ENCODE results near the gene GPR143. TPM values are rescaled to one million over a fixed set of nuclear protein-coding genes. Genes with fewer than 3 reads are reported as not detected.
A peak's percentile ranks its signal among the peaks of the same experiment; 100 is the strongest.
"Not testable (repeated sequence)": the region's sequence is repeated elsewhere in the genome, so short reads cannot be mapped to it uniquely, and the experiment has no call there.

The GPR143 gene
- total RNA-seq, 1 donor from 2014 or later = 1.2 TPM

DNA sequence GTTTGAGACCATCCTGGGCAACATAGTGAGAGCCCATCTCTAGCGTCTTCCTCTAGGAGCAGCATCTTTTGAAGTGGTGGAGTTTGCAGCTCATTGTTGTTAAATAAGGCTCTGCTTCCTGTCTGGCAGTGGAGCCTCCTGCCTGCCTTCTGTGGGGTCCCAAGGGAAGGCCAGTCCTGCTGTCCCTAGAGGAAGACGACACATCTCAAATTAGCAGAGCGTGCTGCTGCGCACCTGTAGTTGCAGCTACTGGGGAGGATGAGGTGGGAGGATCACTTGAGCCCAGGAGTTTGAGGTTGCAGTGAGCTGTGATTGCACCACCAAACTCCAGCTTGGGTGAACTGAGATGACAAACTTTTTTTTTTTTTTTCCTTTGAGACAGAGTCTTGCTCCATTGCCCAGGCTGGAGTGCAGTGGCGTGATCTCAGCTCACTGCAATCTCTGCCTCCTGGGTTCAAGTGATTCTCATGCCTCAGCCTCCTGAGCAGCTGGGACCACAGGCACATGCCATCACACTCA, 2.7 kb upstream of the GPR143 start:
- DNase-seq = not testable (repeated sequence)

DNA sequence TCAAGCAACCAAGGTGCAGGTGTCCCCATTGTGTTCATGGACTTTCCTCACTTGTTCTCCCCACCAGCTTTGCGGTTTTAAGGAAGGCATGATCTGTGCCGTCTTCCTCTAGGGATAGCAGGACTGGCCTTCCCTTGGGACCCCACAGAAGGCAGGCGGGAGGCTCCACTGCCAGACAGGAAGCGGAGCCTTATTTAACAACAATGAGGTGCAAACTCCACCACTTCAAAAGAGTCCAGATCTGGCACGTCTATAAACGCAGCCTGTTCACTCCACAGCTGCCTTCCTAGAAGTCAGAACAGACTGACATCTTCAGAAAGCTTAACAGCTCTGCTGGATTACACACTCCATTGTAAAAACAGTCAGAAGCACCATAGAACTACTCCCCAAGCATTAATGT, 1.7 kb upstream of the GPR143 start:
- no peak for DNase-seq

DNA sequence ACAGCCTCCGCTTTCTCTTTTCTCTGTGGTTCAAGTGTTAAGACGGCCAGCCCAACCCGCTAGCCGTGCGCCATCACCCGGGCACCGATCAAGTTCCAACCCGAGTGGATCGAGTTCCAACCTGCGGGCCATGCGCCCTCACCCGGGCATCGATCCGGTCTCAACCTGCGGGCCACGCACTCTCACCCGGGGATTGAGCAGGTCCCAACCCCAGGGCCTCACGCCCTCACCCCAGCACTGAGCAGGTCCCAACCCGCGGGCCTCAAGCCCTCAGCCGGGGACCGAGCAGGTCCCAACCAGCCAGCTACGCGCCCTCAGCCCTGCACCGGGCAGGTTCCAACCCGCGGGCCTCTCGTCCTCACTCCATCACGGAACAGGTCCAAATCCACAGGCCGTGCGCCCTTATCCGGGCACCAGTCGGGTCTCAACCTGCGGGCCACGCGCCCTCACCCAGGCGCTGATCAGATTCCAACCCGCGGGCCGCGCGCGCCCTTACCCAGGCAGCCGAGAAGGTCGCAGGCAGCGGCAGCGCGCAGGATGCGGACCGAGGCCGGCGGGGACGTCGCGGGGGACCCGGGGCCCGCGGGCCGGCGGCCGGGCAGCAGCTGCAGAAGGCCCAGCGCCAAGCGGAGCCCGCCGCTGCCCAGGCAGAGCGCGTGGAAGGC, 443 bp downstream of the GPR143 start:
- no peak for DNase-seq

DNA sequence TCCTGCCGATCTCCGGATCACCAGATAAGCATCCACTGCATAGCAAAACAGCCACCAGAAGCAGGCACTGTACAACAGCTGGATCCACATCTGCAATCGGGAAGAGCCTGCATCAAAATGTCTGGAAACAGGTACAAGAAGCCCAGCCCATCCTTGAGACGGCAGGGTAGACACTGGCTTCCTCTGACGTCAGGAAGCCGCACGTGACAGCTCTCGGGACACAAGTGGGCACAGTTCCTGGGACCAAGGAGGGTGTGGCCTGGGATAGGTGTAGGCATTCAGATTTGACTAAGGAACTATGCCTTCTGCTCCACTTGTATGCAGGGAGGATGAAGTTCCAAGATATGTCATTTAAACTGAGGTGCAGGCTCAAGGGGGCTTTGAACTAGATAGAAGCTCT, 6.3 kb downstream of the GPR143 start:
- DNase-seq = no peak

DNA sequence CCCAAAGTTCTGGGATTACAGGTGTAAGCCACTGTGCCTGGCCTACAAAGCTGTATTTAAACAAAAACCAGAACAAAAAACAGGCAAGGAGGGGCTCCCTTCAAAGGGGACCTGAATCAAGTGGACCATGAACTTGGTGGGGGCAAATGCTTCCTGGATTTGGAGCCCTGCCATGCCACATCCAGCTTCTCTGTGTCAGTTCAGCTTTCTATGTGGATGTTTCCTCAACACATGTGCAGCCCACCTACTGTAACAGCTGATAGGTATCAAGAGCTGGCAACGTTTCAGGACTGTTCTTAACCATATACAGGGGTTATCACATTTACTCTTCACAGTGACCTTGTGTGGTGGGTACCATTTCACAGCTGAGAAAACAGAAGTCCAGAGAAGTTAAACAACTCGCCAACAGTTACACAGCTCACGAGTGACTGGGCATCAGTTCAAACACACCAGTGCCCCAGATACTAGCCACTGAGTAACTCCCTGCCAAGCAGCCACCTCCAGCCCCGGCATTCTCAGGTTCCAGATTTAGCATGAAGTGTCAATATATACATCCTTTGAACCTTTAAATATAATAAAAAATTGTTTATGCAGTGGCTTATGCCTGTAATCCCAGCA, 7.5 kb downstream of the GPR143 start:
- DNase-seq = no peak

DNA sequence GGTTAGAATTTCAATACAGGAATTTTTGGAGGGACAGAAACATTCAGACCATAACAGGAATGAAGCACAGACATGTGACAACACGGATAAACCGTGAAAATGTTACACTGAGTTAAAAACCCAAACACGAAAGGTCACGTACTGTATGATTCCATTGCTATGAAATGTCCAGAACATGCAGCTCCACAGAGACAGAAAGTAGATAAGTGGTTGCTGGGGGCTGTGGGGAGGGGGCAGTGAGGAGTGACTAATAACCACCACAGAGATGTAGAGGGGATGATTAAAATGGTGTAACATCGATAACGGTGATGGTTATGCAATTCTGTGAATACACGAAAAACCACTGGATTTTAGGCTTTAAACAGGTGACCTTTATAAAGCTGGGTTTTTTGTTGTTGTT, 8.3 kb downstream of the GPR143 start:
- no peak for DNase-seq

DNA sequence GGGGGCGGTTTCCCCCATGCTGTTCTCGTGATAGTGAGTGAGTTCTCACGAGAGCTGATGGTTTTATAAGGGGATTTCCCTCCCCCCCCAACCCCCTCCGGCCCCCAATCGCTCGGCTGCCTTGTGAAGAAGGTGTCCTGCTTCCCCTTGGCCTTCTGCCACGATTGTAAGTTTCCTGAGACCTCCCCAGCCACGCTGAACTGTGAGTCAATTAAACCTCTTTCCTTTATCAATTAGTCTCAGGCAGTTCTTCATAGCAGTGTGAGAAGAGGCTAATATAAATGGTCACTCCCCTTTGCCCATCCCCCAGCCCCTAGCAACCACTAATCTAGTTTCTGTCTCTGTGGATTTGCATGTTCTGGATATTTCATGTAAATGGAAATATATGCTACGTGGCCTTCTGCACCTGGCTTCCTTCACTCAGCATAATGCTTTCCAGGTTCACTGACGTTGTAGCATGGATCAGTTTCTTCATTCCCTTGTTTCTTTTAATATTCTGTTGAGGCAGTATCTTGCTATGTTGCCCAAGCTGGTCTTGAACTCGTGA, 16.4 kb downstream of the GPR143 start:
- DNase-seq = no peak

DNA sequence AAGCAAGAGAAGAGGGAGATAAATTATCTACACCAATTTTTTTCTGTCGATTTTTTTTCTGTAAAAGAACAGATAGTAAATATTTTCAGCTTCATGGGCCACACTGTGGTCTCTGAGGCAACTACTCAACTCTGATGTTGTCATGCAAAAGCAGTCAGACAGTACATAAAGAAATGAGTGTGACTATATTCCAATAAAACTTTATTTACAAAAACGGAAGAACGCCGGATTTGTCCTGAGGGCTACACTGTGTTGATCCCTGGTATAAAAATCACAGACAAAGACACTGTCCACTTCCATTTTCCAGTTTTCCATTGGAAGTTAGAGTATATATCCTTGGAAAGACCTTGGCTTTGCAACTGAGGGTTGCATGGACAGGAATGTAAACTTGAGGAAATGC, 18.0 kb downstream of the GPR143 start:
- DNase-seq = no peak

DNA sequence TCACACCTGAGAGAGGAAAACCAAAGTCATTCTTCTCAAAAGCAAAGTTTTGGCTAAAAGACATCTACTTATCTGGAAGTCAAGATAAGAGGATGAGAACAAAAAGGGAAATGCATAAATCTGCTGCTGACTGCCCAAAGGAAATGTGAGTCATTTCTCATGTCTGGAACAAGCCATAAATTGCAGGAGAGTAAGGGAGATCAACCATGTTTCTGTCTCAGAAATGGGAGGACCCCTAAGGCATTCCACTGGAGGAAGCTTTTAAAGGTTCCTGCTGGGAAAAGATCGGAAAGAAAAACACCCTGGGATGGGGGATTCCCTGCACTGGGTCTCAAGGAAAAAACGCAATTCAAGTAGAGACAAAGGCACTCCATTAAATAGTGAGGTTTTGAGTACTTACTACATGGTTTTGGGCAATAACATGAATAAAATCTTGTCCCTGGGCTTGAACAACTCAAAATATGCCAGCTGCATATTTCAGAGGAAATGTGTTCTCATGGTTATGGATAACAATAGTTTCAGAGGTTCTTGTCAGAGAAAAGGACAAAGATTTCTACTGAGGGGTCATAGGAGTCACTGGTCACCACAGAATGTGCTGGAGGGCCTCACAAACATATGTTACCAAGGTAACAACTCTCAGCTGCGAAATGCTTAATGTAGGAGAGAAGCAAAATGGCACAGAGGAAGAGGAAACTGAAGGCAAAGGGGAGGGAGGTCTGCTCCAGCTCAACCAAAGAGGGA, 19.3 kb downstream of the GPR143 start:
- DNase-seq = no peak

DNA sequence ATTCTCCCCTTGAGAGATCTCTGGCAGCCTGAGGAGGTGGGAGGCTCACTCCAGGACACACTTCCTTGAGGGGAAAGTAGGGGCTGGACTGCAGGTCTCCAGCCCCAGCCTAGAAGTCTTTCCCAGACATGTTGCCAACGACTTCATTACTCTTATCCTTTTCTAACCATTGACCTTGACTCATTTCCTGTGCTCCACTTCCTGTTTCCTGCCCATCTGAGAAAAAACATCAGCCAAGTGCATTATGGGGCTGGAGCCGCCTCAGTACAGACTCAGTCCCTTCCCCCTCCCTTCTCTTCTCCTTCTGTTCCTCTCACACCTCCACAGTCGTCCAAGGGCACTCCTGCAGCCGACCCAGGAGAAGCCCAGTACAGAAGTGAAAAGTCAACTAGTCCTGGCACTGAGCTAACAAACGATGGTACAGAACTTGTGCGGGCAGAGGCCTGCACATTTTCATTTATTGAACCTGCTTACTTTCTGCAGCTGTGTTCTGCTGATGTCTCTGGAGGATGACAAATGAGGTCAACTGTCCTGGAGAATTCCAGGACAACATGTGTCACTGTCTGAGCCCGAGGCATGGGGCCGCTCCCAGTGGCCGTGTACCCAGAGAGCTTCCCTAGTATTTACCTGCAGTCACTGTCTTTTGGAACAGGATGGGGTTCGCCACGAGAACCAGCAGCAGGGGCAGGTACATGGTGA, 20.1 kb downstream of the GPR143 start:
- no peak for DNase-seq

DNA sequence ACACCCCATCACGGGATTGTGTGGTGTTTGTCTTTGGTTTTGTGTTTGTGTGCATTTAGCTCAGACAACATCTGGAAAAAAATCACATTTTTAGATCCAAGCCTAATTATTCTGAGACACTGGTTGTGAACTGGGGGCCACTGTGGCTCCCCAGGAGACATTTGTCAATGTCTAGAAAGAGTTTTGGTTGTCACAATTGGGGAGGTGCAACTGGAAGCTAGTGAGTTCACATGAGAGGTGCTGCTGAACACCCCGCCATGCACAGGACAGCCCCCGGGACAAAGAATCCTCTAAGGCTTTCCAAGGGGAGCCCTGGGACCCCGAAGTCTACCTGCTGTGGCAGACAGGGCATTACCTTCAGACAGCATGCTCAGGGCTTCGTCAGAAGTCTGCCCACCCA, 26.5 kb downstream of the GPR143 start:
- DNase-seq = no peak

DNA sequence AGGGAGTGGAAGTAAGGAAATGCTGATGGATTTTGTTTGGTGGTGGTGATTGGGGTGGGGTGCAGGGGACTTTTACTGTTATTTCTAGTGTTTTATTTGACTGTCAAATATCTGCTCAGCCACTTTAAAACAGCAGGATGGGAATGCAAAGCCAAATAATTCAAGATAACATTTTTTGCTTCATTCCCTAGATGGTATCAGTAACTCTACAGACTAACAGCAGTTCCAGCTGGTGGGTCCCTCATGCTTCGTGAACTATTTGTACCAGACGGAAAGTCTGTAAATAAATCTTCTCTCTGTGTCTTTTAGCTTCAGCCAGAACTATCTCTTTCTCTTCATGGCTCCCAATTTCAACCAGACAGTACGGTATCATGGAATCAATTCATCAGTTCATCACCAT, 27.5 kb downstream of the GPR143 start:
- DNase-seq = no peak

DNA sequence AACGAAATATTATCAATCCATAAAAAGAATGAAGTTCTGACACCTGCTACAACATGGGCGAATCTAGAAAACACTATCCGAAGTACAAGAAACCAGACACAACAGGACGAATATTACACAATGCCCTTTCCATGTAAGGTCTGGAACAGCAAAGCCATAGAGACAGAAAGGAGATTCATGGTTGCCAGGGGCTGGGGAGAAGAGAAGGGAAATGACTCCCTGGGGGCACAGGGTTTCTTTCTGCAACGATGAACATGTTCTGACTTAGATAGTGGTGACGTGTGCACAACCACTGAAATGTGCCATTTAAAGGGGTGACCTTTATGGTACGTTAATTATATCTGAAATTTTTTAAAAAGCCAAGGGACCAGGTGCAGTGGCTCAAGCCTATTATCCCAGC, 28.3 kb downstream of the GPR143 start:
- DNase-seq = no peak

DNA sequence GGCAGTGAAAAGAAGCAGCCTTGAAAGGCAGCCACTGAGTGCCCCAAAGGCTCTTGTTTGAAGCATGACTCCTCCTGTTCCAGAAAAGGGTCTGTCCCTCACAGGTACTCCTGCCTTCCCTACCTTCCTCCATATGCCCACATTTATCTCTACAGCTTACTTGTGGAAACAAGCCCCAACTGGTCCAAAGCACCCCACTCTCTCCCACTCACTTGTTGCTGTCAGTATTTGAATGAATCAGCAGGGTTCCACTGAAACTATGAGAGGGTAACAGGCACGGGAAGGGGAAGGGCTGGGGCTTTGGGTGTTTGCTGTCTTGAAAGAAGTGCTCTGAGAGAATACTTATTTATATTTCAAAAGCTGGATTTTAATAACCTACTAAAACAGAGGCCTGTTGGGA, 34.9 kb downstream of the GPR143 start:
- no peak for DNase-seq

DNA sequence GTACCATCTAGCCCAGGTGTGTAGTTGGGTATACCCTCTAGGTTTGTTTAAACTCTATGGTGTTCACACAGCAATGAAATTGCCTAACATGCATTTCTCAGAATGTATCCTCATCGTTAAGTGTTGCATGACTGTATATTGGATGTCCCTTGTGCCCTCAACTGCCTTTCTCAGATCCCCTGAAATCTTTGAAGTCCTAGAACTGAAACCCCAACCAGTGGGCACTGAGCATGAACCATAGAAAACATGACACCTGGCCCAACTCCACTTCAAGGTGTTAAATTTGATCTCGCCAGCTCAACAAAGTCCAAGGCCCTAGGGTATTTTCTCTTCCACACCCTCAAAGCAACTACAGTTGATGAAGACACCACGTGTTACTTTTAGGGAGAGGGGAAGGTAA, 35.6 kb downstream of the GPR143 start:
- DNase-seq = no peak

DNA sequence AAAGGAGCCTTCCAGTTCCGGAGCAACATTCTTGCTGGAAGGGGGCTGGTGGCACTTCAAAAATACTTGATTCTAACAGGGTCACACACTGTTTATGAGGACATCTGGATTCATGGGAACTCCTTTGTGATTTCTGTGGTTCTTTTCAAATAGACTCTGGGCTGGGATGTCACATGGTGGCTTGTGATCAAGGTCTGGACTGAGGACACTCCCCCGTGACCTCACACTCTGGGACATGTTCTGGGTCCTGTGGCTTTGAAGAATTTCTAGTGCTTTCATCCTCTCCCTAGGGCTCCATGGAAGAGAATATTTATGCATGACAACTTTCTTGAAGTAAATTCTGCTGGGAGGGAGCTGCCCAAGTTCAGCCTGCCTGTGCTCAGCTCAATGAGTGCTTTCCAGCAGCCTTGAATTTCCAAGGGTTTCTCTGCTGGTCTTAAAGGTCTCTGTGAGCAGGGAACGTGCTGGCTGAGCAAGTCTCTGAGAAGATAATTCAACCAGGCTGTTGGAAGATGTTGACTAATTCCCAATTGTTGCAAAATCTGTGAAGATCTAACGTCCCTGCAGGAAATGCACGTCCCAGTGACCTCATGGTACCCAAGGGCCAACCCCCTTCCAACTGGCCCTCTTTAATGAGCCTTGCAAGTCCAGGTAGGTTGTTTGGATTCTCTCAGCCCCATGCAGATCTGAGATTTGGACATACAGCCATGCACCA, 36.3 kb downstream of the GPR143 start:
- DNase-seq = no peak

DNA sequence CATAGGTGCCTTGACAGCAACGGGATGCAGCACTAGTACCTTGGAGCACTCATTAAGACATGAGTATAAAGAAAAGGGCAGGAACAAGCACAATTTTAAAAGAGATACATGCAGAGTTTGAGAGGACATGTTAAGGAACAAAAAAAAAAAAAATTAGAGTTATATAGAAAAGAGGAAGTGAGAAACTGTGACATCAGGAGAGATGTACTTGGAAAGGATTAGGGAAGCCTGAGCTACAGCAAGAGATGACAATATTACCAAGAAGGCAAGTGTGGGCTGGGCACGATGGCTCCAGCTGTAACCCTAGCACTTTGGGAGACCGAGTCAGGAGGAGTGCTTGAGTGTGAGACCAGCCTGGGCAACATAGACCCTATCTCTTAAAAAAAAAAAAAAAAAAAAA, 37.4 kb downstream of the GPR143 start:
- DNase-seq = no peak

DNA sequence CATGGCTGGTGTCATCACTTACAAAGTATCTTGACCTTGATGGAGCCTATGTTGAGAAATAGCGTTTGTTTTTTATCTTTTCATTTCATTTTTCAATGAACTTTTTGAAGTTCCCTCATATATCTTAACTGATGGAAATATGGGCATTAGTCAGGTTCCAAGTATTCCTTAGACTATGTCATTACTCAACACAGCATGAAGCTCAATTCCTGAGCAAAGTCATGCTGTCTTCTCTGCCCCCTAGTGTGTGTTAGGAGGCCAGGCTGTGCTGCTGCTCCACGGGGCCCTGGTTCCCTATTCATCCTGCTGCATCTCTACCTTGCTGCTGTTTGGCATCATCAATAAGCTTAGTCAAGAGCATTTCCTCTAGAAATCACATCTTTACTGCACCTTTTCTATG, 40.9 kb downstream of the GPR143 start:
- DNase-seq = no peak

DNA sequence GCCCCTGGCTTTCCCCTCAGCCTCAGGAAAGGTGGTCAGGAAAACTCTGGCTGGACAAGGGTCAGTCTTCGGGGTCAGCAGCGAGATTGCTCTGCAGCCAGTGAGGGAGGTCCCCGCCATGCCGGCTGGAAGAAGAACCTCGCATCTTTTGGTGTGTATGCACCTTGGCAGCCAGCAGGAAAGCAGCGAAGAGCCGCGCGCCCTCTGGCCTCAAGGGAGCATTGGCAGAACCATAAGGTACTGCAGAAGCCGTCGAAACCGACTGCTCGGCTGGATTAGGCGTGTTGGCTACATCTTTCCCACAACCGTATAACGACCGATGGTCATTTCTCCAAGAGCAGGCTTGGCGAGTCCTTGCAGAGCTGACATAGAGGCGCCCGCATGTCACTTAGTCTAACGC, 48.3 kb downstream of the GPR143 start:
- DNase-seq = no peak

DNA sequence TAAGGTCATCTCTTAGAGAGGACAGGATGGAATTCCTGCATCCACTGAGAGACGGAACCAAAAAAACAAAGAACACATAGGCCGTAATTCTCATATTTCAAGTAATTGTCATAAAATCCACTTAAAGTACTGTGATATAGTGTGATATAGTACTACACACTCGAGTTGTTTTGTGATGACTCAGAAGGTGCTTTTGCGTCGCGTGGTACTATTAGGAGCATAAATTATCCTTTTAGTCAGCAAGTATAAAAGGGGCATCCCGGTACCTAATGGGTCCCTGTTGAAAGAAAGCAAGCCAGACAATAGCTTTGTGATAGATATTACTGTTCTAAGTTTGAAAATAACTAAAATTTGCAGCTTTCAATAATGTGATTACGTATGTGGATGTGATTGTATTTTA, 55.3 kb downstream of the GPR143 start:
- DNase-seq = no peak

DNA sequence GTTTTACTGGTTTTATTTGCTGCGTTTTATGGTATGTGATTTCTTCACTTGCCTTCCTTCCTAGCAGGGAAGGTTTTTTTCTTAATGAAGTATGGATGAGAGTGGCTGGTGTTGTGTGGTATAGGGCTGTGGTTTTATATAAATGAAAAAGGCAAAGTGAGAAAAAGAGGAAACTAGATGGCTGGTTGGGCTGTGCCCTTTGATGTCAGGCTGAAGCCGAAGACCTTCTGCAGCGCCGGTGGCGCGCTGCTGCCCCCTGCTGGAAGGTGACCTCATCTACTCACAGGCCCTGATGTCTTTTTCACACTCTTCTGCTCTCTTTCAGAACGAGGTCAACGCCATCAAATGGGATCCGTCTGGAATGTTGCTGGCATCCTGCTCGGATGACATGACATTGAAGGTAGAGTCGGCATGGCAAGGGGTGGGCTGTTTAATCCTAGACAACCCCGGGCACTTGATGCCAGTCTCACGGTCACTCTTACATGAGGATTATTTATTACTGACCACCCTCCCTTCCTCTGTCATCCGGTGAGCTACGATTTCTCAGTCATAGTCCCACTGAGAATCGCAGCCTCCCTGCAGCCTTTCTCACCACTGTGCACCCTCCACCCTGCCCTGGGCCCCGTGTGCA, 56.6 kb downstream of the GPR143 start:
- DNase-seq = peak; percentile 15

DNA sequence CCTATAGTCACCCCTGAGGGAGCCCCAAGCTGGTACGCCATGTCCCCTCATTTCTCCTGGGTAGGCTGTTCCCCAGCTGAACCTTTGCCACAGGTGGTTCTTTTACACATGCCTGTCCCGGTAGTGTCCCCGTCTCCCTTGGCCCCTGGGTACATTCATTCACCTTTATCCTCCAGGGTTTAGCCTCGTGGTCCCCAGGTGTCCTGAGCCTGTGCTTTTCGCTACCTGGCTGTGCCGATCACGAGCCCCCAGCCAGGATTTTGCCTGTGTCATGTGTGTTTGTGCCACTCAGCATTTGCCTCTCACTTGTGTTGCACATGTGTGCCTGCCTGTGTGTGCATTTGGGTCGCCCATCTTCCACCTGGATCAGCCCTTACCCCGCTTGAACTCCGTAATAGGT, 57.6 kb downstream of the GPR143 start:
- no peak for DNase-seq

All from occipital lobe (tissue), 2 donors.